GM21619 (cell line): ENCODE measurements around the gene PLEKHG5.
"Not testable (repeated sequence)": the region's sequence is repeated elsewhere in the genome, so short reads cannot be mapped to it uniquely, and the experiment has no call there.

Experiments
- ATAC-seq: cut with Tn5 transposase; IDR thresholded peaks from one replicate; pipeline ENCODE4 v1.9.1; 2021; ENCODE audit not compliant: unreplicated experiment

PLEKHG5 gene

GRCh38 chr1:6465461-6466005, 25.9 kb downstream of the PLEKHG5 start:
- no peak for ATAC-seq

GRCh38 chr1:6464915-6465314, 26.6 kb downstream of the PLEKHG5 start:
- no peak for ATAC-seq

GRCh38 chr1:6464514-6464836, 27.0 kb downstream of the PLEKHG5 start:
- no peak for ATAC-seq

- no peak for ATAC-seq
Measured at GRCh38 chr1:6463120-6463412, 28.4 kb downstream of the PLEKHG5 start.

GRCh38 chr1:6462412-6463119, 28.9 kb downstream of the PLEKHG5 start:
- ATAC-seq = no peak

- no peak for ATAC-seq
Measured at GRCh38 chr1:6461538-6462411, 29.7 kb downstream of the PLEKHG5 start.

- no peak for ATAC-seq
Measured at GRCh38 chr1:6461051-6461530, 30.4 kb downstream of the PLEKHG5 start.

- no peak for ATAC-seq
Measured at GRCh38 chr1:6460301-6461050, 31.0 kb downstream of the PLEKHG5 start.

GRCh38 chr1:6459850-6460265, 31.6 kb downstream of the PLEKHG5 start:
- ATAC-seq = no peak

GRCh38 chr1:6456800-6457466, 34.5 kb downstream of the PLEKHG5 start:
- ATAC-seq = no peak

GRCh38 chr1:6455752-6456520, 35.5 kb downstream of the PLEKHG5 start:
- ATAC-seq = not testable (repeated sequence)

GRCh38 chr1:6454856-6455751, 36.4 kb downstream of the PLEKHG5 start:
- no peak for ATAC-seq

GRCh38 chr1:6453895-6454855, 37.3 kb downstream of the PLEKHG5 start:
- not testable (repeated sequence) for ATAC-seq

GRCh38 chr1:6450943-6451373, 40.5 kb downstream of the PLEKHG5 start:
- ATAC-seq = no peak

GRCh38 chr1:6450486-6450885, 41.0 kb downstream of the PLEKHG5 start:
- ATAC-seq = not testable (repeated sequence)

- no peak for ATAC-seq
Measured at GRCh38 chr1:6450005-6450450, 41.4 kb downstream of the PLEKHG5 start.

GRCh38 chr1:6448749-6449631, 42.5 kb downstream of the PLEKHG5 start:
- ATAC-seq = no peak
